HCT116 (cell line): ENCODE measurements around the gene IRAG1. TPM values are rescaled to one million over a fixed set of nuclear protein-coding genes. Genes with fewer than 3 reads are reported as not detected.

Experiments
- ATAC-seq: fragments of 200-7000 bp; cut with Tn5 transposase; 2 replicates; pipeline ENCODE4 v1.9.1; 2020; ENCODE audit warnings: mild to moderate bottlenecking, moderate library complexity
- BruUV-seq: library from RNA; stranded (reverse); fragments of 400-500 nt; replicated peaks from 2 replicates; lab custom pipeline; 2021; lab: Mats Ljungman, UMichigan
- CTCF ChIA-PET: fragments of 300-600 bp; sonication (Branson Sonifier 250); formaldehyde crosslinking; loops from one replicate; lab custom pipeline; 2021; ENCODE audit warnings: antibody characterized with exemption; lab: Charles Lee
- POLR2A ChIA-PET: fragments of 300-600, 350-600 bp; sonication (Branson Sonifier 250); formaldehyde crosslinking; loops from one replicate; lab custom pipeline; 2021; ENCODE audit warnings: antibody characterized with exemption; lab: Charles Lee
- RAD21 ChIA-PET, 2 experiments: fragments of 300-600 bp; sonication (Branson Sonifier 250); formaldehyde crosslinking; loops; one replicate each; lab custom pipeline; 2023; ENCODE audit warnings: low total read pairs in 2 of 2; ENCODE audit not compliant: uncharacterized antibody in 2 of 2, unreplicated experiment in 2 of 2, low non-redundant PET in 1 of 2; lab: Charles Lee
- DNase-seq: peaks from one replicate; pipeline ENCODE4 v3.0.0-alpha.2; 2010; ENCODE audit warnings: low read depth, low spot score
- H2AFZ ChIP-seq: fragments of 200-600 bp; shearing (Covaris generic), sonication (generic); 2 replicates; pipeline ENCODE4 v1.6.1; 2017; ENCODE audit warnings: low read depth, mixed run types, mixed read lengths, antibody characterized with exemption, low read length; ENCODE audit not compliant: poor library complexity, severe bottlenecking
- H3K27ac ChIP-seq: 2 replicates; pipeline ENCODE4 v1.5.1; 2012; ENCODE audit warnings: low read depth, low read length
- H3K27me3 ChIP-seq: fragments of 200-600 bp; sonication (generic); 2 replicates; pipeline ENCODE4 v1.6.1; 2016; ENCODE audit warnings: mixed run types, low read length, mixed read lengths; ENCODE audit not compliant: insufficient read depth
- H3K36me3 ChIP-seq, 2 experiments: fragments of 200-500 bp in 1 of 2; fragments of 200-600 bp in 1 of 2; sonication (Bioruptor generic) in 1 of 2; sonication (generic) in 1 of 2; 2 replicates each; pipeline versions ENCODE4 v1.5.1 to v1.6.1; 2014 to 2016; ENCODE audit warnings: low read length in 2 of 2, inconsistent platforms in 1 of 2, mixed read lengths in 1 of 2, mixed run types in 1 of 2; ENCODE audit not compliant: insufficient read depth in 2 of 2, control insufficient read depth in 1 of 2
- H3K4me1 ChIP-seq, 2 experiments: fragments of 200-600 bp in 1 of 2; sonication (generic) in 1 of 2; 2 replicates each; pipeline versions ENCODE4 v1.5.1 to v1.6.1; 2012 to 2017; ENCODE audit warnings: low read length in 2 of 2, inconsistent platforms in 1 of 2, mild to moderate bottlenecking in 1 of 2, mixed read lengths in 1 of 2, mixed run types in 1 of 2, moderate library complexity in 1 of 2; ENCODE audit not compliant: insufficient read depth in 2 of 2, control insufficient read depth in 1 of 2
- H3K4me2 ChIP-seq: fragments of 200-600 bp; sonication (generic); 2 replicates; pipeline ENCODE4 v1.6.1; 2017; ENCODE audit warnings: mixed run types, low read length, mixed read lengths
- H3K4me3 ChIP-seq, 2 experiments: fragments of 200-600 bp in 1 of 2; sonication (generic) in 1 of 2; replicated peaks in 1 of 2; 2 replicates each; pipeline ENCODE4 v1.5.1; 2011 to 2016; ENCODE audit warnings: low read length in 2 of 2, control low read depth in 1 of 2, low read depth in 1 of 2, mild to moderate bottlenecking in 1 of 2, mixed read lengths in 1 of 2, mixed run types in 1 of 2
- H3K79me2 ChIP-seq: fragments of 200-600 bp; sonication (generic); 2 replicates; pipeline ENCODE4 v1.6.1; 2017; ENCODE audit warnings: mild to moderate bottlenecking, mixed run types, low read length, moderate library complexity, mixed read lengths; ENCODE audit not compliant: insufficient read depth
- H3K9ac ChIP-seq: fragments of 200-600 bp; sonication (generic); 2 replicates; pipeline ENCODE4 v1.6.1; 2016; ENCODE audit warnings: low read length, mixed read lengths
- H3K9me2 ChIP-seq: fragments of 200-600 bp; sonication (generic), shearing (Covaris generic); 2 replicates; pipeline ENCODE4 v1.6.1; 2017; ENCODE audit warnings: mixed run types, mild to moderate bottlenecking, moderate library complexity; ENCODE audit not compliant: insufficient read depth
- H3K9me3 ChIP-seq, 2 experiments: fragments of 200-500 bp in 1 of 2; fragments of 200-600 bp in 1 of 2; sonication (Bioruptor generic) in 1 of 2; sonication (generic) in 1 of 2; 2 replicates each; pipeline ENCODE4 v1.6.1; 2014 to 2017; ENCODE audit warnings: low read length in 2 of 2, mixed read lengths in 2 of 2, inconsistent platforms in 1 of 2, low read depth in 1 of 2, mild to moderate bottlenecking in 1 of 2, mixed run types in 1 of 2, moderate library complexity in 1 of 2; ENCODE audit not compliant: control insufficient read depth in 1 of 2, insufficient read depth in 1 of 2
- H4K20me1 ChIP-seq: fragments of 200-600 bp; sonication (generic), shearing (Covaris generic); 2 replicates; pipeline ENCODE4 v1.6.1; 2017; ENCODE audit warnings: mixed run types, mild to moderate bottlenecking, moderate library complexity; ENCODE audit not compliant: insufficient read depth
- ATF3 ChIP-seq: IDR thresholded peaks from 2 replicates; pipeline ENCODE4 v1.6.1; 2012
- CBX3 ChIP-seq: IDR thresholded peaks from 2 replicates; pipeline ENCODE4 v1.6.1; 2012; ENCODE audit warnings: low read depth
- CEBPB ChIP-seq: IDR thresholded peaks from 2 replicates; pipeline ENCODE4 v1.6.1; 2012; ENCODE audit warnings: low read depth
- EGR1 ChIP-seq: IDR thresholded peaks from 2 replicates; pipeline ENCODE4 v1.6.1; 2012; ENCODE audit warnings: low read depth
- YY1 ChIP-seq: IDR thresholded peaks from 2 replicates; pipeline ENCODE4 v1.6.1; 2011; ENCODE audit warnings: low read length, low read depth, moderate library complexity, mild to moderate bottlenecking; ENCODE audit not compliant: insufficient replicate concordance; ENCODE audit errors: extremely low read depth
- ZFX ChIP-seq: fragments of 450-650 bp; IDR thresholded peaks from 2 replicates; pipeline ENCODE4 v1.6.1; 2017
- ZNF274 ChIP-seq: fragments of 200-500 bp; sonication (Bioruptor generic); IDR thresholded peaks from 2 replicates; pipeline ENCODE4 v1.6.1; 2014; ENCODE audit warnings: mild to moderate bottlenecking, low read depth, low read length, inconsistent platforms
- intact Hi-C: fragments of 100-400 bp; cut with micrococcal nuclease; formaldehyde crosslinking; loops from 2 replicates; pipeline ENCODE4 v1.10.0; 2022
- total RNA-seq: library from RNA; stranded (reverse); gene quantifications from one replicate; pipeline ENCODE4 v1.2.1, GENCODE V29; 2021; ENCODE audit not compliant: unreplicated experiment
- TF ChIP-seq, protein P1 (sequence below), 3 experiments: fragments of 200-600 bp in 1 of 3; sonication (generic) in 1 of 3; IDR thresholded peaks in 2 of 3; conservative IDR thresholded peaks in 1 of 3; 2 replicates each; pipeline ENCODE4 v1.5.1; 2012 to 2017; ENCODE audit warnings: low read depth in 2 of 3, low read length in 2 of 3, antibody characterized with exemption in 1 of 3, borderline replicate concordance in 1 of 3, control low read depth in 1 of 3, mild to moderate bottlenecking in 1 of 3, mixed read lengths in 1 of 3, mixed run types in 1 of 3, moderate library complexity in 1 of 3; ENCODE audit not compliant: insufficient read depth in 1 of 3

The IRAG1 gene
- total RNA-seq, 1 experiment from 2014 or later, result 3.7 TPM

GRCh38 chr11:10653946-10654810, 39.4 kb downstream of the IRAG1 start:
- Histone ChIP-seq H3K36me3 (no peaks in the 10 kb centered on the region), H3K9ac (peak overlapping the region; percentile 54), H3K27ac (peak overlapping the region; percentile 100), H3K79me2 (no peaks in the 10 kb centered on the region), H3K9me3 (no peaks in the 10 kb centered on the region), H2AFZ (no peak overlapping the region), H3K9me2 (no peaks in the 10 kb centered on the region), H3K4me3 (0 out of 4 replicates have a peak overlapping the region, but pooled peaks of 1 of the 2 experiments have one; percentile 3), H4K20me1 (no peaks in the 10 kb centered on the region), H3K27me3 (no peaks in the 10 kb centered on the region), H3K4me2 (peak overlapping the region; percentile 51), H3K4me1 (peaks cover 98 to 100% of the 10 kb centered on the region in 2 experiments)
- ATAC-seq, result peak; percentile 36
- no TSS peak for BruUV-seq
- intact Hi-C loops, result loop anchor here (1.0 to 5.0 kb wide), 2 partner anchors 112 to 140 kb away; partner anchors contain the start of gene RNF141
- RAD21 ChIA-PET, result interaction anchor here (1.1 to 2.0 kb wide), 3 partner anchors 29 to 248 kb away, joined by 3 to 5 read pairs (median 5); no protein-coding TSS in a partner anchor
- no peak for TF ChIP-seq ZNF274
- TF ChIP-seq YY1, result peak; percentile 83
- TF ChIP-seq CBX3, result no peak
- TF ChIP-seq, protein P1, sequence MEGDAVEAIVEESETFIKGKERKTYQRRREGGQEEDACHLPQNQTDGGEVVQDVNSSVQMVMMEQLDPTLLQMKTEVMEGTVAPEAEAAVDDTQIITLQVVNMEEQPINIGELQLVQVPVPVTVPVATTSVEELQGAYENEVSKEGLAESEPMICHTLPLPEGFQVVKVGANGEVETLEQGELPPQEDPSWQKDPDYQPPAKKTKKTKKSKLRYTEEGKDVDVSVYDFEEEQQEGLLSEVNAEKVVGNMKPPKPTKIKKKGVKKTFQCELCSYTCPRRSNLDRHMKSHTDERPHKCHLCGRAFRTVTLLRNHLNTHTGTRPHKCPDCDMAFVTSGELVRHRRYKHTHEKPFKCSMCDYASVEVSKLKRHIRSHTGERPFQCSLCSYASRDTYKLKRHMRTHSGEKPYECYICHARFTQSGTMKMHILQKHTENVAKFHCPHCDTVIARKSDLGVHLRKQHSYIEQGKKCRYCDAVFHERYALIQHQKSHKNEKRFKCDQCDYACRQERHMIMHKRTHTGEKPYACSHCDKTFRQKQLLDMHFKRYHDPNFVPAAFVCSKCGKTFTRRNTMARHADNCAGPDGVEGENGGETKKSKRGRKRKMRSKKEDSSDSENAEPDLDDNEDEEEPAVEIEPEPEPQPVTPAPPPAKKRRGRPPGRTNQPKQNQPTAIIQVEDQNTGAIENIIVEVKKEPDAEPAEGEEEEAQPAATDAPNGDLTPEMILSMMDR (IDR thresholded peaks at IDR 0.05 in 2 of 3, conservative IDR thresholded peaks at IDR 0.05 in 1 of 3; ENCODE audit: borderline replicate concordance in 1 of 3, insufficient read depth in 1 of 3, low read depth in 2 of 3, low read length in 2 of 3), result peak in 2 of 3 experiments; percentile 72 to 86; a peak in 4 of 6 replicates
- no peak for TF ChIP-seq EGR1
- TF ChIP-seq ATF3, result no peak
- TF ChIP-seq ZFX, result no peak
- no peak for TF ChIP-seq CEBPB
- DNase-seq, result peak; percentile 55
- POLR2A ChIA-PET, result interaction anchor here (0.9 to 1.6 kb wide), 4 partner anchors 12 to 200 kb away, joined by 3 to 5 read pairs (median 4); partner anchors contain the start of gene RNF141
- CTCF ChIA-PET, result interaction anchor here (0.8 to 3.5 kb wide), 15 partner anchors 11 to 288 kb away, joined by 3 to 23 read pairs (median 6); partner anchors contain the start of gene RNF141
